AG08396 (cell line): Measurements from ENCODE around the gene PICALM.
A peak's percentile ranks its signal among the peaks of the same experiment; 100 is the strongest.

Experiments
- DNase-seq: peaks from one replicate; pipeline ENCODE4 v3.0.0; 2012; ENCODE audit warnings: low spot score, mixed read lengths

Gene PICALM

DNA sequence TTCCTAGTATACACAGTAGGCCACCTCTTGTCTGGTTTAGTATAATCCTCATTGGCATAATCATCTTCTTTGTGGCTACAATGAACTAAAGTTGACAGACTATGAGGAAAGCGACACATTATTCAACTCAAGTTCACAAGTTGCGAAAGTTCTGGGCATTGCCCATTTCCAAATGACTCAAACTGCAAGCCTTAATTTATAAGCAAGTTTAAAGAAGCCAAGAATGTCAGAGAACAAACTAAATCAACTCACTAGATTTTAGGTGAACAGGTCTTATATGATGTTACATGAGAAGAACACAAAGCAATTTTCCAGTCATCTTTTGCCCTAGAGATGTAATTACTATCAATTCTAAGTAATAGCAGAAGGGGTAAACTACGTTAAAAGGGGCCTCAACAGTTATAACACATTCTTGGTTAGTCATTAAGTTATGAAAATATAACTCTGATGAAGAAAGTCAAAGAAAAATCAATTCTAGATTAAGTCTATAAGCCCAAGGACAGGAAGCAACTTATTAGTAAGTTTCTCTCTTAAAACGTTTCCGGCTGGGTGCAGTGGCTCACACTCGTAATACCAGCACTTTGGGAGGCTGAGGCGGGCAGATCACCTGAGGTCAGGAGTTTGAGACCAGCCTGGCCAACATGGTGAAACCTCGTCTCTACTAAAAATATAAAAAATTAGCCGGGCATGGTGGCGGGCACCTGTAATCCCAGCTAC, 21.5 kb downstream of the PICALM start:
- DNase-seq = no peak

DNA sequence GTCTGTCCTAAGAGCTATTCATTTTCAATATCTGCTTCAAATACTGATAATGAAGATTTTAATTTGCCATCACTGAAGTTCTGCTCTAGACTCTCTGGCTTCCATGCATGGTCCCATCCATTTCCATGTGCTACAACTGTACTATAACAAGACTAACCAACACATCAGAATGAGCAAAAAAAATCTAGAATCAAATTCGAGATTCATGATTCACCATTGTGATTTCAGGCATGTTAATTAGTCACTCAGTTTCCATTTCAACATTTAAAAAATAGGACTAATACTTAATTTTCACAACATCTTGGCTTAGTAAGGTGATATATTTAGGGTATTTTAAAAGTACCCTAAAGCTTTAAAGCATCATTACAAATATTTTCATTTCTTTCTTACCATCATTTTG, 22.8 kb downstream of the PICALM start:
- no peak for DNase-seq

DNA sequence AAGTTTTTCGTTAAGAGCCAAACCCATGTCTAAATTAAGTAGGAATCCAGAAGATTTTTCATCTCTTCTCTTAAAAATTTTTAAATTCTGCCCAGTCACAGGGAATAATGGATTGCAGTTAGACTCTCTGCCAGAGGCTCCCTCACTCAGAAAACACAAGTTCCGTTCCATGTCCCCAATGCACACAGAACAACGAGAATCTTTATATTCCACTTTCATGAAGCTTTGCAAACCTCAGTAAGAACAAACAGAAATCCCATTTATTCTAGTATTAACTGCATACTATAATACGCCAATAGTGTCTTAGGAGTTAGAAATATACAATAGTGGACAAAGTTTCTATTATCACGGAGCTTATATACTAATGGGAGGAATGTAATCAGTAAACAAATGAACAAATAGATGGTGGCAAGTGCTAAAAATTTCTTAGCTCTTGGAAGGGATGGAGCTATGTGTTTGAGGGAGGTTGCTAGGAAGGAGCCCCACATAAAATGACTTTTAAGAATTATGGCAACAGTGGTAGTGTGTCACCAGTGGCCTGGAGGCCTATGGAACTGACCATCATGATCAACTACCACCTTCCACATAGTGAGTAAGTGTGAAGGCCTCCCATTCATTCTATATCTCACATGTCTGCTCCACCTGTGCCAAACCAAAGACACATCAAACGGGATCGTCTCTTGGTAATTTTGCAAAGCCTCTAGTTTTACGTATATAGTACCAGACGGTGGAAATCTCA, 24.9 kb downstream of the PICALM start:
- no peak for DNase-seq

DNA sequence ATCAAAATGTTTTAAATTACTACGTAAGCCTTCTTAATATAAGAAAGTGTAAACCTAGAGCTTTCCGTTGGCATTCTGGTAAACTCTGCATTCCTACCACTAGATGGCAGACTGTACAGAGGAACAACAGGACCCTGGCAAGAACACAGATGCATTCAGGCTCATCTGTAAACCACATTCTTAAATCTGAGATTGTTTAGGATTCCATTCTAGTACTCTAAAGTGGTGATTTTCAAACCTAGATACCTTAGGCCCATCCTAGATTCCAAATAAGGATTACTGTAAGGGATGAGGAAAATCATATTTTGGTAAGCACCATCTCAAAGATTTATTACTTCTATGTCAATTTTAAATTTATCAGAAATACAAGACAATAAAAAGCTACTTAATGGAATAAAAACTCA, 26.9 kb downstream of the PICALM start:
- peak; percentile 73 for DNase-seq

DNA sequence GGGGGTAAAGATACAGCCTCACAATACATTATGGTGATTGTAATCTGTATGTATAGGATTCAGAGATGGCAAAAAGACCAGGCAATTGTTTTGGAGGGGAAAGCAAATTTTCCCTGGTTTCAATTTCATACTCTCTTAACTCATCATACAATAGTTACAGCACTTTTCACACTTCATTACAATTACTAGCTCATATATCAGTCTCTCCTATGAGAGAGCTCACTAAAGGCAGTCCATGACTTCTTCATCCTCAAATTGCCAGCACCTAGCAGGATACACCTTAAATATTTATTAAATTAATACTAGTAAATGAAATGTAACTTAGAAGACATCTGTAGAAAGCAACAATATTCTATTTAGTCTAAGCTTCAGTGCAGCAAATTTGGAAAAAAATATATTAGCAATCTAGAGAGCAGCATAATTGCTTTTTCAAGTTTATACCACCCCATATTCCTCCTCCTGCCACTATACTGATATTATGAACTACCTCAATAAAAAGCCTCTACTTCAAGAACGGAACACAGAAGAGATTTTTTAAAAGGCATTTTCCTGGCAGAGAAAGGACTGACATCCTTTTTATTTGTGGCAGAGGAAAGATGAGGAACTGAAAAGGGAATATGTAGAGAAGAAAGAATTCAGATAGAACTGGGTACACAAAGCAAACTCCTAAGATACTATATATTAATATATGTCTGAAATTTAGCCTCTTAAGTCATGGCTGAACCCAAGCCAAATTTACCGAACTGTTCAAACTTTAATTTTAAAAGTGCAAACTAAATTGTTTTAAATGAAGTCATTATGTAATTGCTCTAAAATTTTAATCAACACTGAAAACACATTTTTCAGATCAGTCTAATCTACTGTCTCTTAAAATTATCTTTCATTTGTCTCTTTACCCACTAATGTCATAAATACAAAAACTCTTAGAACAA, 27.7 kb downstream of the PICALM start:
- no peak for DNase-seq

DNA sequence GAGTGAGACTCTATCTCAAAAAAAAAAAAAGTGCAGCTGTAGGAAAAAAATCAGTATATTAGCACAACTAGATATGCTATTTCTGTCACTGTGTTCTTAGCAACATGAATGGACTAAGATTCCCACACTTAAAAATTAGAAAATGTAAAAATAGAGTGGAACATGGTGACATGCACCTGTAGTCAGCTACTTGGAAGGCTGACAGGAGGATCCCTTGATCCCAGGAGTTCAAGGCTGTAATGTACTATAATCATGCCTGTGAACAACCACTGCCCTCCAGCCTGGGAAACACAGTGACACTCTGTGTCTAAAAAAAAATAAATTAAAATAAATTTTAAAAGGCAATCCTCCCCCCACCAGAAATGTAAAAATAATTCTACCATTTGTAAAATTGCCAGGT, 29.8 kb downstream of the PICALM start:
- DNase-seq = no peak

DNA sequence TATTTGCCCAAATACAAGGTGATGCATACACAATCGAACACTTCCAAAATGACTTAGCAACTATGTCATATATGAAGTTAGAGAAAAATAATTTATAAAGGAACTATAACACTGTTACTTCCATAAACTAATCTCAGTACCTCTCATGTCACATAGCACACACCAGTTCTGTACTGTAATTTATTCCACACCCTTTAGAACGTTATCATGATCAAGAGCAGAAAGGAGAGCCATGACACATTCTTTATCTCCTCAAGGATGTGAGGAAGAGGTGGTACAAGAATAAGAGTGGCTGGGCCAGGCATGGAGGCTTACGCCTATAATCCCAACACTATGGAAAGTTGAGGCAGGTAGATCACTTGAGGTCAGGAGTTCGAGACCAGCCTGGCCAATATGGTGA, 31.1 kb downstream of the PICALM start:
- DNase-seq = no peak

DNA sequence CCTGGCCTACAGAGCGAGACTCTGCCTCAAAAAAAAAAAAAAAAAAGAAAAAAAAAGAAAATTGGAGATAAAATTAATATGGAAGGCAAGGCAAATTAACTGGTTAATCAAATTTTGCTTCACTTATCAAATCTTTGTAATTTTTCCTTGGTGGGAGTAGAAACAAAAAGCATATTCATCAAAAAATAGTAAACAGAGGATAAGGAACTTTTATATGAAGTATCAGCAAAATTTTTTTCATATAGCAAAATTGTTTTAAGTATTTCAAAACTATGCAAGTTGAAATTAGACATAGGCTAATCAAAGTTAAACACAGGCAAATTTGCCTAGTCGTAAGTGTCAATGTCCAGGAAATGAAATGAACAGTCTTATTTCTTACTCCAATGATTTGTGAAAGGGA, 33.0 kb downstream of the PICALM start:
- no peak for DNase-seq

DNA sequence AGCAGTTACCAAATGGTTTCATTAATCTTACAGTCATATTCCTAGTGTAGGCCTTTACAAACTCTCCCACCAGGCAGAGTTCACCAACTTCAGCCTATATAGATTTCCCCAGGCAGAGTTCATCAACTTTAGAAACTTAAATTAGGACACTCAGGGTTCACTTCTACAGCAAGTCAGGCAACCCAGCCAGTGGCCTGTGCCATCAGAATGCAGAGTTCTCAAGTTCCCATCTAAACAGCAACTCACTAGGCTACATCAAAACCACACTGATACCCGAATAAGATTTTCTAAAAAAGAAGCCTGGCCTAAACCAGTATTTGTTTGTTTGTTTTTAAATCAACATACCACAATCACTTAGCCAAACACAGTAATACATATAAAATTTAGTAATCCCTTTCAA, 33.7 kb downstream of the PICALM start:
- no peak for DNase-seq

DNA sequence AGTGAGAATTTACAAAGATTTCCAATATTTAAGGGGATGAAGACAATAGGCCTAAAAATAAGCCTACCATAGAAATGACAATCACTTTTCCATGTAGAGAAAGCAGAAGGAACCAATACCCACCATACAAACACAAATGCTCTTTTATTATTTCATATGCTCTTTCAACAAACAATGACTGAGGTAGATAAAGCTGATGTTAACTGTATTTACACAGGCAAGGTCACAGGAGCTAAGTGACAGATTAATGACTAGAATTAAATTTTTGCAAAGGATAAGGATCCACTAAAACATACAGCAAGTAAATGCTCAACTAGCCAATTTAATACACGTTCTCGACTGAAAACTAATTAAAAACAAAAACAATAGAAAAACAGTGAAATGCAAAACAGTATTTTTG, 34.2 kb downstream of the PICALM start:
- DNase-seq = no peak

DNA sequence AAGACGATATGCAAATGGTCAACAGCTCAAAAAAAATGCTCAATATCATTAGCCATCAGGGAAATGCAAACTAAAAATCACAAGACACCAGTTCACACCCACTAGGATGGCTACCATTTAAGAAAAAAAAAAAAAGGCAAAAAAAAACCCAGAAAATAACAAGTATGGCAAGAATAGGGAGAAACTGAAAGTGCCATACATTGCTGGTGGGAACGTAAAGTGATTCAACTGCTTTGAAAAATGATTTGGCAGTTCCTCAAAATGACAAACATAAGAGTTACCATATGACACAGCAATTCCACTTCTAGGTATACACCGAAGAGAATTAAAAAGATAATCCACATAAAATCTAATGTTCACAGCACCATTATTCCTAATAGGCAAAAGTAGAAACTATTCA, 47.5 kb downstream of the PICALM start:
- DNase-seq = no peak

DNA sequence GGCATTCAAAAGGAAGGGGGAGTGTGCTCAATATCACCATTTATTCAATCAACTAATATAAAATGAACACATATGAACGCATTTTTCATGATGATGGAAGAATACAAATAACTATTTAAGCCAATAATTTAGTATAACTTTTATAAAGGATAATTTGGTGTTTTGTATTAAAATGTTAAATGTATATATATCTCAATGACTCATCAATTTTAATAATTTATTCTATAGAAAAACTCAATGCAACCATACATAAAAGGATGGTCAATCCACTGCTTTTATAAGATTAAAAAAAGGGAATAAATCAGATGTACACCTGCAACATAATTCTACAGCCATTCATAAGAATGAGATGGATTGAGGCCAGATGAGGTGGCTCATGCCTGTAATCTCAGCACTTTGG, 50.6 kb downstream of the PICALM start:
- no peak for DNase-seq

DNA sequence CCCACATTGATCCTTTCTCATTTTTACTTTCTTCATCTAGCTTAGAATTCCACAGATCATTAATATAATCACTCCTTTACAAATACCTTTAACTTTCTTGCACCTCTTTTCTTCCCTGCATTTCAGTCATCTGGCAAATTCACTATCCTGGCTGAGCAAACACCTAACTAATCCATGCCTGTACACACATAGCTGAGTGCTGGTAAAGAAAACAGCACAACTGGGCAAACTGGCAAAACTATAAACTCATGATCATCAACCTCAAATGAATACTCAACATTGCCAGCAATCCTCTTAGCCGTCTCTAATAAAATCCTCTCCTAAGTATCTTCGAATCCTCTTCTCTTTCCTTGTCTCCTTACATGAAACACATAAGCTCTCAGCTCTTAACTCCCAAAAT, 52.4 kb downstream of the PICALM start:
- no peak for DNase-seq

DNA sequence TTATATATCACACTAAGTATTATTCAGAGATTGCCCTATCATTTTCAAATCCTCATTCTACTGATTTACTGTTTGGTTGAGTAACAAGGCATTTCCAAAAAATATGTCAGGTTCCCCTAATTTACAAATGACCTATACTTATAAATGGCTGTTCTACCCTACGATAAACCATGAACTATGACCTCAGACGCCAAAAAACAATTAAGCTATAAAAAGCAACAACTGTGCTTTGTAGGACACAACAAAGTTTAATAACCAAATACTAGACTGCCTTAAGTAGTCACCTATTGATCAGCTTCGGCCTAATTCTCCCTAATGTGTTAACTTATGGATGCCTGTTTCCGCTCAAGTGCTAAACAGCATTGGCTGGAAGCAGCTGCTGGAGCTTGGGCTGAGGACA, 53.2 kb downstream of the PICALM start:
- DNase-seq = no peak

DNA sequence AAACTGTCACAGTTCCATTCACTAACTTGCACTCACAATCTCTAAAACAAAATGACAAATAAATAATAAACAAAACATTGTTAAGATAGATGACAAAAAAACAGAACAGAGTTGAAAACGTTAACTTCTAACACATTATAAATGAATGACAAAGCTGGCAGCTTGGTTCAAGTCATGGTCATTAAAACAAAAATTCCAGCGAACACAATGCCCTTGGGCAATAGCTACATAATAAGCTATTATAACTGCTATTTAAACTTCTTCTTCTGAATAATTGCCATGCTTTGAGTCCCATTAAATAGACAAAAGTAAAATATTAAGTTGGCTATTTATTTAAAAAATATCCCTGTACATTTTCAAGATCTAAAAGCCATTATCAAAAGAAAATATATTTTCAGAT, 54.7 kb downstream of the PICALM start:
- no peak for DNase-seq

DNA sequence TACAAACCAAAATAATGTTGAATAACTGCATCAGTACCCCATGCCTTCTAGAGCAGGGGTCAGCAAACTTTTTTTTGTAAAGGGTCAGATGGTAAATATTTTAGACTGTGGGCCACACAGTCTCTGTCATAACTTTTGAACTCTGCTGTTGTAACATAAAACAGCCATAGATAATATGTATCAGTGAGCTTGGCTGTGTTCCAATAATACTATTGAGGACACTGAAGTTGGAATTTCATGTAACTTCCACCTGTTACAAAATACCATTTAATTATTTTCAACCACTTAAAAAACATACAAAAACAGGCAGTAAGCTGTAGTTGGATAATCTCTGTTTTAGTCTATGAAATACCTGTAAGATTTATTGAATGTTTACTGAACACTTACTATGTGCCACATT, 55.2 kb downstream of the PICALM start:
- no peak for DNase-seq

DNA sequence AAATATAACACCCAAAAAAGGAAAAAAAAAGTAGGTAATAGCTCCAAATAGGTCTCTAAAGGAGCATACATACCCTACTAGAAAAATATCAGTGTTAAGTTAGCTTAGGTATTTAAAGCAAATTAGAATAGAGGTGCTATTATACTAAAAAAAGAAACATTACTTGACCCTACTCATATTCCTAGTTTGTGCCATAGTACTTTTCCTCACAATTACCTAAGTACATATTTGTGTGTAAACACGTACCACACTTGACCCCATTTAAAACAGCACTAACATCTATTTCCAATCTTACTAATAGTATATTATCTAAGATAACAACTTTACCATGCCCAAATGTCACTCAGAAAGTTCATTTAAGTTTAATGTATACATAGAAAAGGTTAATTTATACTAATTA, 57.7 kb downstream of the PICALM start:
- no peak for DNase-seq

DNA sequence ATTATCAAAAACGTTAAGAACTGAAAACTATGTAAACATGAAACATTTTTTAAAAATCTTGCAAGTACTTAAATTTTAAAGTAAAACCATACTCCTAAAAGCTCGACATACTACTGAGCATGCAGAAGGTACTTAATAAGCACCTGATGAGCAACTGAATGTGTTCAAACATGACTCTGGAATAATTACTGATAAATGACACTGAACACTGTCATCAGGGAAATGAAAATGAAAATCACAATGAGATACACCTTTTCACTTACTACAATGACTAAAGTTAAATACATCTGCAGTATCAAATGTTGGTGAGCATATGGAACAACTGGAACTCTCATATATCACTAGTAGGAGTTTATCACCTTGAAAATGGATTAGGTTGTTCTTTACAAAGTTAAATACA, 65.2 kb downstream of the PICALM start:
- no peak for DNase-seq

DNA sequence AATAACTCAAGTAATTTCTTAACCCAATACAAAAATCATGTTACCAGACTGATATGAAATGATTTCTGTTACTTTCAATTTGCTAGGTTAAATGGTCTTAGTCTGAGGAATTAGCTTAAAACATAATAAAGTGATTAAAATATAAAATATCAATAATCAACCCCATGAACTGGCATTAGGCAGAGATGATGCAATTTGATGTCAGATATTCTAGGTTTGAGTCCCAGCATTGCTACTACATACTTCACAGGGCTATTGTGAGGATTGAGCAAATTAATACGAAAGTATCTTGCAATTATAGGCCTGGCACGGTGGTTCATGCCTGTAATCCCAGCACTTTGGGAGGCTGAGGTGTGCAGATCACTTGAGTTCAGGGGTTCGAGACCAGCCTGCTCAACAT, 66.5 kb downstream of the PICALM start:
- no peak for DNase-seq

DNA sequence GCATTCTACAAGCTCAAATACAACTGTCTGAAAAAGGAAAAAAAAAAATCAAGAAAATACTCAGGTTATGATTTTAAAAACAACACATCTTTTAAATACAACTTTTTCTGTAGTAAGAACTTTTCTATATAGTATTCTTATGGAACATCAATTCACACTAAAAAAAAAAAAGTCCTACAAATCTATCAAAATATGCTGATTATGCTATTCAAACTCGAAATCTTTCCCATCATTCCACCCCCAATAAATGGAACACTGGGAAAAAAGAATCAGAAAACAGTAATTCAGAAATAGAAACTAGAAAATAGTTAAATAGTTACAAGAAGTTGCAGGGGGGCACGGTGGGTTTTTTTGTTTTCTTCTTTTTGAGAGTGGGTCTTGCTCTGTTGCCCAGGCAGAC, 77.4 kb downstream of the PICALM start:
- DNase-seq = no peak

DNA sequence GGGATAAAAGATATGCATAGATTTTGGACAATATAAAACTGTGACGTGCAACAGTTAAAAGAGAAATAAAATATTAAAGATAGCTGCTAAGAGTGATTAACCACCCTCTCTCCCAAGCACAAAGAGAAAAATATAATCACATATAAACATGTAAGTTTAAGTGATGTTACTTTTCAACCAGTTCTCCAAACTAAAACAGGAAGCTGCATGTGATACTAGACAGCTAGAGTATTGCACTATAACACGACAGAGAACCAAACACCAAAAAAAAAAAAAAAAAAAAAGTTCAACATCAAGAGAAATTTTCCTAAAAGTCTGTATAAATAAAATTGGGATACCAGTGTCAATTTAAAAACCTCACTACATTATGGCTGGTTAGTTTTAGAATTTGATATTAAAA, 79.1 kb downstream of the PICALM start:
- DNase-seq = no peak

DNA sequence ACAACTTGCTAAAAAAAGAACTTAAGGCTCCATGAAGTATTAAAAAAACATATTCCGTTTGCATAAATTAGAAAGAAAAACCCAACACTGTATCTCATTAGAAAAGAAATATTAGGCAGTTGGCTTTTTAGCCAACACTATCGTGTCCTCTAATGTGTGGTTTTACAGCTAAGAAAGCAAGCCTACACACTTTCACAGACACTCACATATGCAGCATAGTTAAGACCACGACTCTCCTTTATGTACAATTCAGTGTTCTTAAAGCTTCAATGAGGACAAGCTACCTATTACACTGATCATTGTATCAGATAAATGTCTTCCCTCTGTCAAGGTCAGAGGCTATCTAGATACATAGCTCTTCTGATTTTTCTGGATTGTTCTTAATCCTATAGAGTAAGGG, 80.1 kb downstream of the PICALM start:
- DNase-seq = no peak

DNA sequence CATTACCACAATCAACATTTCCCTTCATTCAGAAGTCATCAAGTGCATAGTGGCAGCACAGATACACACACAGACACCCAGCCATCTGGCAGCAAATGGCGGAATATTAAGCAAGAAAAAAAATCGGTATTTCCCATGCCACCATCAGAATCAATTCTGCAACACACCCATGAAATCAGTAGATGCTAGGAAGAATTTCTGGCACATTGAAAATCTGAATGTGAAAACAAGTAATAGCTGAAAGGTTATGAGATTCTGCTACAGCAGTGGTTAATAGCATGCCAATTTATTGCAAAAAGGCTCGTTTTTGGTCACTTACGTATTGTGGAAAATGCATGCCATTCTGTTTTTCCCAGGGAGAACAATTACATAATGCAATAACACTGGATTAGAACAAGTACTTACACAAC, 91.1 kb downstream of the PICALM start:
- no peak for DNase-seq
